Transverse colon (tissue), 4 donors: Measurements from ENCODE around the gene FRMD6. TPM values are rescaled to one million over a fixed set of nuclear protein-coding genes. Genes with fewer than 3 reads are reported as not detected.

Source experiments
- DNase-seq: peaks from one replicate; pipeline ENCODE4 v3.0.0-alpha.2; 2019
- H3K27ac ChIP-seq, 4 donors: fragments of 200-600 bp; sonication (generic); 2 replicates each; pipeline ENCODE4 v1.5.1; 2016 to 2018; ENCODE audit warnings: inconsistent platforms in 4 of 4
- H3K27me3 ChIP-seq: fragments of 200-600 bp; sonication (generic); 2 replicates; pipeline ENCODE4 v1.5.1; 2017; ENCODE audit warnings: inconsistent platforms
- H3K36me3 ChIP-seq, 4 donors: fragments of 200-600 bp; sonication (generic); 2 replicates each; pipeline ENCODE4 v1.5.1; 2017 to 2019; ENCODE audit warnings: inconsistent platforms in 4 of 4
- H3K4me1 ChIP-seq, 4 donors: fragments of 200-600 bp; sonication (generic); 2 replicates each; pipeline ENCODE4 v1.5.1; 2017 to 2020; ENCODE audit warnings: inconsistent platforms in 4 of 4
- H3K4me3 ChIP-seq, 4 donors: fragments of 200-600 bp; sonication (generic); 1 replicate in 1 of 4; 2 replicates in 3 of 4; pipeline versions ENCODE4 v1.5.1 to v1.6.1; 2017 to 2019; ENCODE audit warnings: inconsistent platforms in 4 of 4
- H3K9me3 ChIP-seq, 2 donors: fragments of 200-600 bp; sonication (generic); 2 replicates each; pipeline ENCODE4 v1.5.1; 2017 to 2019; ENCODE audit warnings: inconsistent platforms in 2 of 2
- CTCF ChIP-seq, 5 experiments: fragments of 200-600 bp in 3 of 5; fragments of 450-650 bp in 2 of 5; sonication (generic) in 3 of 5; IDR thresholded peaks; 1 replicate in 2 of 5; 2 replicates in 3 of 5; pipeline ENCODE4 v1.5.1; 2016 to 2017; ENCODE audit warnings: antibody characterized with exemption in 5 of 5, inconsistent platforms in 3 of 5, mild to moderate bottlenecking in 2 of 5, moderate library complexity in 1 of 5
- EP300 ChIP-seq: sonication (generic); formaldehyde crosslinking; IDR thresholded peaks from one replicate; pipeline ENCODE4 v1.6.1; 2017; ENCODE audit warnings: antibody characterized with exemption, low read depth
- POLR2A ChIP-seq: fragments of 450-650 bp; IDR thresholded peaks from one replicate; pipeline ENCODE4 v1.6.1; 2016; ENCODE audit warnings: antibody characterized with exemption, mild to moderate bottlenecking, moderate library complexity
- POLR2AphosphoS5 ChIP-seq, 3 donors: sonication (generic); formaldehyde crosslinking; IDR thresholded peaks; one replicate each; pipeline ENCODE4 v1.6.1; 2016; ENCODE audit warnings: antibody characterized with exemption in 3 of 3
- WGBS, 2 donors: methylation state at CpG; one replicate each; pipeline ENCODE4 v1.1.5; 2018; ENCODE audit warnings: low coverage in 1 of 2; 5-methylcytosine and 5-hydroxymethylcytosine counted together
- in situ Hi-C, 4 donors: fragments of 200-750 bp; cut with MboI; loops; one replicate each; pipeline versions ENCODE4 v1.15.0 to v1.15.1; 2017; ENCODE audit warnings: low sequenced_read_pairs in 3 of 4, low pct_ligation_motif_present in 1 of 4, low pct_unique_long_range_greater_than_20kb in 1 of 4
- intact Hi-C: fragments of 100-400 bp; cut with DNase I; formaldehyde crosslinking; loops from one replicate; pipeline ENCODE4 v1.15.1; 2023; ENCODE audit warnings: low total_unique reads
- total RNA-seq, 4 donors: library from RNA; depleted of rRNA; stranded (reverse); fragments of >200 nt; gene quantifications; one replicate each; pipeline ENCODE4 v1.1.0, GENCODE V29; 2016

The FRMD6 gene
- total RNA-seq, 4 donors from 2014 or later = 8.4 to 21.7 (median 11.7) TPM

DNA sequence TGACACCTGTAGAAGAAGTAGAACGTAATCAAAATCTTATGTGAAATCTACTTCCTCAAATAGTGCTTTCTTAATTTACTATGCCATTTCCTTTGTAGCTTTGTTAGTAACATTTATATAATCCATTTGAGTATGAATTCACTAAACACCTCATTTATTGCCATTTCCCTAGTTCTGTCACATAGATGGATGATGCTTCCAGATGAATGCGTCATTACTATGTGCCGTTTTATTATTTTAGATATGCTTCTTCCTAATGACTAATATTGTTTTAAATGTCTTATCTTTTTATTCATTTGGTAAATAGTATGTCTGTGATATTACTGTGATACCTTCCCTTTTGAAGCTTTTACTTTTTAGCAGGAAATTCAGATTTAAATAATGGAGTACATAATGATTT, 14.4 kb downstream of the FRMD6 start:
- intact Hi-C loops (no loop called here), in situ Hi-C loops (loop anchor here in 1 of 4 donors (25.0 kb wide), 1 partner anchor 296 kb away; no protein-coding TSS in a partner anchor)
- no peak for DNase-seq
- Histone ChIP-seq H3K9me3 (no peaks in the 10 kb centered on the region), H3K4me3 (no peak overlapping the region), H3K36me3 (no peaks in the 10 kb centered on the region), H3K4me1 (no peaks in the 10 kb centered on the region), H3K27me3 (no peaks in the 10 kb centered on the region), H3K27ac (no peak overlapping the region)
- 79 to 95% methylated on average over 3 of the region's 3 CpGs for WGBS, 2 donors
- TF ChIP-seq POLR2A (no peak), EP300 (no peak), CTCF (IDR thresholded peaks at IDR 0.05) (no peak), POLR2AphosphoS5 (IDR thresholded peaks at IDR 0.05) (no peak)

DNA sequence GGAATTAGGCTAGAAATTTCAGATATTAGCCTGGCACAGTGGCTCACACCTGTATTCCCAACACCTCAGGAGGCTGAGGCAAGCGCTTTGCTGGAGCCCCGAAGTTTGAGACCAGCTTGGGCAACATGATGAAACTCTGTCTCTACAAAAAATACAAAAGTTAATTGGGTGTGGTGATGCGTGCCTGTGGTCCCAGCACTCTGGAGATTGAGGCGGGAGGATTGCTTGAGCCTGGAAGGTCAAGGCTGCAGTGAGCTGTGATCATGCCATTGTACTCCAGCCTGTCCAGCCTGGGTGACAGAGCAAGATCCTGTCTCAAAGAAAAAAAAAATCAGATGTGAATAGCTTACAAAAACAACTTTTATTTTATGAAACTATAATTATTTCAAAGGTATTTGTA, 15.1 kb downstream of the FRMD6 start:
- DNase-seq = no peak
- 95% methylated on average over 4 of the region's 4 CpGs; no CpG with 5 or more reads in 1 of the 2 donors for WGBS, 2 donors
- Histone ChIP-seq H3K27ac (no peak overlapping the region), H3K9me3 (no peaks in the 10 kb centered on the region), H3K4me3 (no peak overlapping the region), H3K36me3 (no peaks in the 10 kb centered on the region), H3K27me3 (no peaks in the 10 kb centered on the region), H3K4me1 (no peaks in the 10 kb centered on the region)
- in situ Hi-C loops (loop anchor here in 1 of 4 donors (25.0 kb wide), 1 partner anchor 295 kb away; no protein-coding TSS in a partner anchor), intact Hi-C loops (no loop called here)
- TF ChIP-seq POLR2AphosphoS5 (IDR thresholded peaks at IDR 0.05) (no peak), POLR2A (no peak), CTCF (IDR thresholded peaks at IDR 0.05) (no peak), EP300 (no peak)

DNA sequence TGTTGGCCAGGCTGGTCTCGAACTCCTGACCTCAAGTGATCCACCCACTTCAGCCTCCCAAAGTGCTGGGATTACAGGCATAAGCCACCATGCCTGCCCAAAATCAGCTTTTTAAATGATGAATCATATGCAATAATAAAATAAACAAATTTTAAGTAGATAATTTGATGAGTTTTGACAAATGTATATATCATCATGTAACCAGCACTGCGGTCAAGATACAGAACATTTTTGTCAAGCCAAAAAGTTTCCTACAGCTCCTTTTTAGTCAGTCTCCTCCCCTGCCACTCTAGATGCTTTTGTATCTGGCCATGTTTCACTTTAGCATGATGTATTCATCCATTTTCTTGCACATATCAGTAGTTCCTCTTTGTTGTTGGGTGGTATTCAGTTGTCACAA, 17.2 kb downstream of the FRMD6 start:
- DNase-seq = no peak
- Histone ChIP-seq H3K36me3 (no peaks in the 10 kb centered on the region), H3K4me1 (no peaks in the 10 kb centered on the region), H3K4me3 (no peak overlapping the region), H3K9me3 (no peaks in the 10 kb centered on the region), H3K27ac (no peak overlapping the region), H3K27me3 (no peaks in the 10 kb centered on the region)
- 80 to 88% methylated on average over 1 to 2 of the region's 2 CpGs for WGBS, 2 donors
- in situ Hi-C loops = loop anchor here in 1 of 4 donors (25.0 kb wide), 1 partner anchor 293 kb away; no protein-coding TSS in a partner anchor
- intact Hi-C loops = no loop called here
- TF ChIP-seq CTCF (IDR thresholded peaks at IDR 0.05) (no peak), EP300 (no peak), POLR2A (no peak), POLR2AphosphoS5 (IDR thresholded peaks at IDR 0.05) (no peak)

- no peaks in the 10 kb centered on the region for H3K27me3 ChIP-seq
- no peak overlapping the region for H3K4me3 ChIP-seq
- no peaks in the 10 kb centered on the region for H3K9me3 ChIP-seq
- in situ Hi-C loops = loop anchor here in 1 of 4 donors (25.0 kb wide), 1 partner anchor 288 kb away; no protein-coding TSS in a partner anchor
- H3K4me1 ChIP-seq = peaks cover 0 to 25% (median 5%) of the 10 kb centered on the region in 4 donors
- 90% methylated on average over 5 of the region's 5 CpGs; no CpG with 5 or more reads in 1 of the 2 donors for WGBS, 2 donors
- H3K36me3 ChIP-seq = no peaks in the 10 kb centered on the region
- intact Hi-C loops = no loop called here
- no peak overlapping the region for H3K27ac ChIP-seq
- TF ChIP-seq POLR2AphosphoS5 (IDR thresholded peaks at IDR 0.05) = no peak
- TF ChIP-seq CTCF (IDR thresholded peaks at IDR 0.05) = no peak
- TF ChIP-seq EP300 = no peak
- no peak for TF ChIP-seq POLR2A
- no peak for DNase-seq
These were observed 22.7 kb downstream of the FRMD6 start for GRCh38 chr14:51674294-51675002.
